ENCODE measurements around the gene ADIRF.

Gene ADIRF

DNA sequence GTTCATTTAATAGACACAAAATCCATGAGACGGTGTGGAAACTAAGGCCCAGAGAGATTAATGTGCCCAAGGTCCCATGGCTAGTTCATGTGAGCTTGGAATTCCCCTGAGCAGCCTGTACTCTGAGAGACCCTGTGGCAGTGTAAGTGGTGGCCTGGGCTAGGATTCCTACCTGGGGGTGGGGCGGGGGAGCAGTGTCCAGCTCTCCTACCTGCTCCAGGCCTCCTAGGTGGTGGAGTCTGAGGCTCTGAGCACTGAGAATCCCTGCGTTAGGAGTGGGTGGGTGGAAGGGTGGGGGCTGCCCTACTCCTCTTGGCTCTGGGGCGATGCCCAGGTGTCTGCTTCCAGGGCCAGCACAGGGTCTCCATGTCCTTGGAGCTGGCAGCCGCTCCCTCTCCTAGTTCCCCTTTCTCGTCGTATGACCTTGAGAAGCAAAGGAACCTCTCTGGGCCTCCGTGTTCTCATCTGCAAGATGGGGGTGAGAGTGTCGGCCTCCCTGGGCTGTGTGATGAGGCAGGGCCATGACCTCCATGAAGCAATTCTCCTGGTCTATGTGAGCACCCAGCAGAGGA is 7.3 kb upstream of the ADIRF start:
- no peak for DNase-seq (ENCODE audit: low spot score)
- POLR2A ChIA-PET (ENCODE audit: low non-redundant PET) = interaction anchor here (0.9 to 1.2 kb wide), 4 partner anchors 9 to 251 kb away, joined by 3 to 8 read pairs (median 4); partner anchors contain the start of gene BMPR1A

DNA sequence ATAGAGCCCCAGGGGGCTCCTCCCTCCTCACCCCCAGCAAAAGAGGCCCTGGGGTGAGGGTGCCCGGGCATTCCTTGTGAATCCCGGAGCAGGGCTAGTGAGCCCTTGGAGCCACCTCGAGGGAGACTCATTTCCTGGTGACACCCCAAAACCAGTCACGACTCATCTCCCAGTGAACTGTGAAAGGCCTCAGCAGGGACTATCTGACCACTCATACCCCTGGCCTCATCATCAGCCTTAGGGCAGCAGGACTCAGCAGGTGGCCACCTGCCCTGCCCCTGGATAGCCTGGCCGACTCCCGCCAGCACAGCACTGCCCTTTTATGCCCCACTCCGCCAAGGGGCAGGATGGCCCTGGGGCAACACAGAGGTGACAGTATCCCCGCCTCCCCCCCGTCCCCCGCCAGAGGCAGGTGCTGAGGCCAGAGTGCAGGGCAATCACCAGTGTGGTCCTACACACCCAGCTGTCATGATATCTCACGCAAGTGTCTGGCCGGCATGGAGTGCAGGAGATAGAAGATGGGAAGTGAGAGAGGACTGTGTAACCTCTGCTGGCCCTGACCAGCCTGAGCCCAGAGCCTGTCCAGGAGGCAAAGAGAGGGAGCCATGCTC is 6.7 kb upstream of the ADIRF start:
- ChIA-PET POLR2A (ENCODE audit: low non-redundant PET) (no interaction called here), CTCF (interaction anchor here (0.6 to 1.8 kb wide), 3 partner anchors 21 to 277 kb away, joined by 3 to 18 read pairs (median 3); no protein-coding TSS in a partner anchor)
- TF ChIP-seq, protein P1, sequence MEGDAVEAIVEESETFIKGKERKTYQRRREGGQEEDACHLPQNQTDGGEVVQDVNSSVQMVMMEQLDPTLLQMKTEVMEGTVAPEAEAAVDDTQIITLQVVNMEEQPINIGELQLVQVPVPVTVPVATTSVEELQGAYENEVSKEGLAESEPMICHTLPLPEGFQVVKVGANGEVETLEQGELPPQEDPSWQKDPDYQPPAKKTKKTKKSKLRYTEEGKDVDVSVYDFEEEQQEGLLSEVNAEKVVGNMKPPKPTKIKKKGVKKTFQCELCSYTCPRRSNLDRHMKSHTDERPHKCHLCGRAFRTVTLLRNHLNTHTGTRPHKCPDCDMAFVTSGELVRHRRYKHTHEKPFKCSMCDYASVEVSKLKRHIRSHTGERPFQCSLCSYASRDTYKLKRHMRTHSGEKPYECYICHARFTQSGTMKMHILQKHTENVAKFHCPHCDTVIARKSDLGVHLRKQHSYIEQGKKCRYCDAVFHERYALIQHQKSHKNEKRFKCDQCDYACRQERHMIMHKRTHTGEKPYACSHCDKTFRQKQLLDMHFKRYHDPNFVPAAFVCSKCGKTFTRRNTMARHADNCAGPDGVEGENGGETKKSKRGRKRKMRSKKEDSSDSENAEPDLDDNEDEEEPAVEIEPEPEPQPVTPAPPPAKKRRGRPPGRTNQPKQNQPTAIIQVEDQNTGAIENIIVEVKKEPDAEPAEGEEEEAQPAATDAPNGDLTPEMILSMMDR (conservative IDR thresholded peaks at IDR 0.05; ENCODE audit: low read depth) = no peak
- no peak for DNase-seq (ENCODE audit: low spot score)
- peak overlapping the region; percentile 83 for H3K27ac ChIP-seq

More for the DNA sequence above, 7.3 kb upstream of the ADIRF start:
- CTCF ChIA-PET = interaction anchor here (0.6 to 2.7 kb wide), 10 partner anchors 9 to 573 kb away, joined by 3 to 23 read pairs (median 6); partner anchors contain the start of gene ADIRF
- TF ChIP-seq, protein P1 (conservative IDR thresholded peaks at IDR 0.05; ENCODE audit: low read depth) = no peak
- peak overlapping the region; percentile 83 for H3K27ac ChIP-seq

DNA sequence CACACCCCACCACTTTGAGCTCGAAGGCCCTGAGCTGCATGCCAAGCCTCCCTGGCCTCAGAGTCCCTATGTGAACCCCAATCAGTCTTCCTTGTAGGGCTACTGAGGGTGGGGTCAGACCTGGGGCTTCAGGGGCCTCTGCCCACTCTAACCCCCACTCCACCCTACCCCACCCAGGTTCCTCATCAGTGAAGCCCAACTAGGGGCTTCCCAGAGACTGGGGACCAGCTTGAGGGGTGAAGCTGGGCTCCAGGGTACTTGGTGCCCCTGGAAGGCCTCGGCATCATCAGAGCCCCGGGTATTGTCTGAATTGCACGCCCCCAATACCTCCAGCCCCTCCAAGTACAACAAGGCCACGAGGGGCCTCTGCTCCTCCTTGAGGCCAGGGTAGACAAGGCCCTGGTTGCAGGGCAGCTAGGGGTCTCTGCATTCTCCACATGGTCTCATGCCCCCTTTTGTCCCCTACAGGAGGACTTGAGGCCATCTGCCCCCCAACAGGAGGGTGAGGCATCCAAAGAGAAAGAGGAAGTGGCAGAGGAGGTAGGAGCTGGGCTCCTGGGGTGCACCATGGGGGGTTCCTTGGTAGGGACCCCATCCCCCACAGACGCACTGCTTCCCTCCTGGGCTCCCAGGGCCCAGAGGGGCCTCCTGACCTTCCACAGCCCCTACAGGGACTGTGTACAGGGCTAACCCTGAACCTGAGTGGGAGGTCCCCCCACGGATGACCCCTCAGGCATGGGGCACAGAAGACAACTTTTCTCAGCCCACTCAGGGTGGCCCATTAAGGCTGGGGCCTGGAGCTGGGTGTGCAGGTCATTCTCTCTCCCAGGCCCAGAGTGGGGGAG is 5.9 kb upstream of the ADIRF start:
- no peak for DNase-seq (ENCODE audit: low spot score)
- ChIA-PET POLR2A (ENCODE audit: low non-redundant PET) (no interaction called here), CTCF (interaction anchor here (0.6 to 0.9 kb wide), 3 partner anchors 7 to 278 kb away, joined by 3 read pairs; no protein-coding TSS in a partner anchor)
- H3K27ac ChIP-seq = peak overlapping the region; percentile 83; the same call in 1 of the 2 replicates
- TF ChIP-seq, protein P1 (conservative IDR thresholded peaks at IDR 0.05; ENCODE audit: low read depth) = no peak

- TF ChIP-seq, protein P1 (conservative IDR thresholded peaks at IDR 0.05; ENCODE audit: low read depth) = no peak
- ChIA-PET POLR2A (ENCODE audit: low non-redundant PET) (no interaction called here), CTCF (interaction anchor here (0.7 kb wide), 1 partner anchor 8 kb away, joined by 3 read pairs; no protein-coding TSS in a partner anchor)
- H3K27ac ChIP-seq = no peak overlapping the region
- DNase-seq (ENCODE audit: low spot score) = no peak
Measured at GRCh38 chr10:86962981-86963310, 5.3 kb upstream of the ADIRF start.

DNA sequence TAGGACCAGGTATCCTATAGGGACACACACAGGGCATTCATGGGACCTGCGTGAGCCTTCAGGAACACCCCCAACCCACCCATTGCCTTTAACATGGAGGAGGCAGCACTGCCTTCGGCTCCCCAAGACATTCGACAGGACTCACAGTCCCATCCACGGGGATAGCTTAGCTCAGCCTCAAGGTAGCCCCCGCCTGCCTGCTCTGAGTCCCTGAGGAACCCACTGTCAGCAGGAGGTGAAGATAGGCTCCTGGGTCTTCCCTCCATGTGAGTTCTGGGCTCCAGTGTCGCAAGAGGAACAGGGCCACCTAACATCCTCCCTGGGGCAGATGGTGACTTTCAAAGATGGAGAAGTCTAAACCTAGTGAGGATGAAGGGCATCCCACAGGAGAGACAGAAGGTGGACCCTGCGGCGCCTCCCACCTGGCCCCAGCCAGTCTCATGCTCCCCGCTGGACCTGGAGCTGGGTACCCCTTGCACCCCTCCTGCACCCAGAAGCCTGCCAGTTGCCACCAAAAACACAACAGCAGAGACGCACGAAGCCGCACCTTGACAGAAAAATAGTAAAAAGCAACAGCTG is 4.9 kb upstream of the ADIRF start:
- peak overlapping the region; percentile 41 for H3K27ac ChIP-seq
- ChIA-PET POLR2A (ENCODE audit: low non-redundant PET) (no interaction called here), CTCF (interaction anchor here (0.6 kb wide), 1 partner anchor 12 kb away, joined by 4 read pairs; no protein-coding TSS in a partner anchor)
- TF ChIP-seq, protein P1 (conservative IDR thresholded peaks at IDR 0.05; ENCODE audit: low read depth) = no peak
- no peak for DNase-seq (ENCODE audit: low spot score)
